HepG2 (cell line): Measurements from ENCODE around the gene AGPAT2. TPM values are rescaled to one million over a fixed set of nuclear protein-coding genes. Genes with fewer than 3 reads are reported as not detected.

Source experiments
- GATA4 ChIP-seq: sonication (generic); IDR thresholded peaks from 2 replicates; pipeline ENCODE4 v1.6.1; 2016; ENCODE audit warnings: antibody characterized with exemption, low read depth, borderline replicate concordance
- GFI1 ChIP-seq: sonication (generic); formaldehyde crosslinking; IDR thresholded peaks from 2 replicates; pipeline ENCODE4 v1.5.0; 2020; ENCODE audit warnings: missing genetic modification reagents, mild to moderate bottlenecking, borderline replicate concordance
- IKZF5 ChIP-seq: IDR thresholded peaks from 2 replicates; pipeline ENCODE4 v1.6.1; 2018; ENCODE audit warnings: missing genetic modification reagents, mild to moderate bottlenecking, missing compliant biosample characterization
- MEIS2 ChIP-seq: sonication (generic); formaldehyde crosslinking; IDR thresholded peaks from 2 replicates; pipeline ENCODE4 v1.9.0; 2021; ENCODE audit warnings: mild to moderate bottlenecking, missing genetic modification reagents
- NR2F2 ChIP-seq: IDR thresholded peaks from 2 replicates; pipeline ENCODE4 v1.6.1; 2012; ENCODE audit warnings: low read depth, inconsistent platforms, borderline replicate concordance
- PHF8 ChIP-seq: sonication (generic); formaldehyde crosslinking; IDR thresholded peaks from 2 replicates; pipeline ENCODE4 v1.5.0; 2020; ENCODE audit warnings: missing genetic modification reagents
- POLR2AphosphoS2 ChIP-seq: IDR thresholded peaks from 2 replicates; pipeline ENCODE4 v1.6.1; 2011; ENCODE audit warnings: low read depth, low read length, improper control_type of control experiment
- SALL1 ChIP-seq: sonication (generic); formaldehyde crosslinking; IDR thresholded peaks from 2 replicates; pipeline ENCODE4 v1.8.0; 2022; ENCODE audit warnings: mild to moderate bottlenecking, missing genetic modification reagents
- SPEN ChIP-seq: sonication (generic); formaldehyde crosslinking; IDR thresholded peaks from 2 replicates; pipeline ENCODE4 v1.5.1; 2020; ENCODE audit warnings: low read depth, mild to moderate bottlenecking, missing genetic modification reagents
- ZFP82 ChIP-seq: sonication (generic); formaldehyde crosslinking; IDR thresholded peaks from 2 replicates; pipeline ENCODE4 v1.5.1; 2020; ENCODE audit warnings: mild to moderate bottlenecking, missing genetic modification reagents, borderline replicate concordance
- ZNF296 ChIP-seq: sonication (generic); formaldehyde crosslinking; conservative IDR thresholded peaks from 2 replicates; pipeline ENCODE4 v1.5.0; 2020; ENCODE audit warnings: mild to moderate bottlenecking, missing genetic modification reagents
- ZNF446 ChIP-seq: sonication (generic); formaldehyde crosslinking; IDR thresholded peaks from 2 replicates; pipeline ENCODE4 v1.5.0; 2020; ENCODE audit warnings: mild to moderate bottlenecking, missing genetic modification reagents
- polyA plus RNA-seq, 8 experiments: library from polyadenylated mRNA; depleted of rRNA in 3 of 8; stranded (reverse) in 7 of 8; unstranded in 1 of 8; fragments of >200 nt; fragmentation: Illumina TruSeq in 4 of 8; extraction: Trizol in 4 of 8; gene quantifications; 2 replicates each; pipeline versions ENCODE4 v1.2.1 to v1.2.3, GENCODE V29; 2011 to 2016; ENCODE audit warnings: low read depth in 4 of 8, missing spikeins in 1 of 8, mixed read lengths in 1 of 8; ENCODE audit not compliant: insufficient read depth in 1 of 8
- total RNA-seq, 5 experiments: library from RNA; depleted of rRNA; stranded (reverse); fragments of >200 nt; fragmentation: Illumina TruSeq; extraction: Trizol; gene quantifications; 2 replicates each; pipeline ENCODE4 v1.2.3, GENCODE V29; 2016; ENCODE audit warnings: low read depth in 1 of 5
- TF ChIP-seq, protein P1 (sequence below): sonication (generic); formaldehyde crosslinking; IDR thresholded peaks from 2 replicates; pipeline ENCODE4 v1.4.0; 2020; ENCODE audit warnings: missing genetic modification reagents
- TF ChIP-seq, protein P2 (sequence below), 2 experiments: fragments of 450-650 bp in 1 of 2; sonication (generic) in 1 of 2; formaldehyde crosslinking in 1 of 2; IDR thresholded peaks; 2 replicates each; pipeline versions ENCODE4 v1.6.1 to v1.8.0; 2016 to 2022; ENCODE audit warnings: antibody characterized with exemption in 1 of 2, mild to moderate bottlenecking in 1 of 2, missing genetic modification reagents in 1 of 2

AGPAT2 gene
- total and polyA plus RNA-seq, 2 of the 13 experiments (the other 11 are each of a cell fraction or from before 2014, with no cell fraction given) = 3.9 to 25.8 TPM

DNA sequence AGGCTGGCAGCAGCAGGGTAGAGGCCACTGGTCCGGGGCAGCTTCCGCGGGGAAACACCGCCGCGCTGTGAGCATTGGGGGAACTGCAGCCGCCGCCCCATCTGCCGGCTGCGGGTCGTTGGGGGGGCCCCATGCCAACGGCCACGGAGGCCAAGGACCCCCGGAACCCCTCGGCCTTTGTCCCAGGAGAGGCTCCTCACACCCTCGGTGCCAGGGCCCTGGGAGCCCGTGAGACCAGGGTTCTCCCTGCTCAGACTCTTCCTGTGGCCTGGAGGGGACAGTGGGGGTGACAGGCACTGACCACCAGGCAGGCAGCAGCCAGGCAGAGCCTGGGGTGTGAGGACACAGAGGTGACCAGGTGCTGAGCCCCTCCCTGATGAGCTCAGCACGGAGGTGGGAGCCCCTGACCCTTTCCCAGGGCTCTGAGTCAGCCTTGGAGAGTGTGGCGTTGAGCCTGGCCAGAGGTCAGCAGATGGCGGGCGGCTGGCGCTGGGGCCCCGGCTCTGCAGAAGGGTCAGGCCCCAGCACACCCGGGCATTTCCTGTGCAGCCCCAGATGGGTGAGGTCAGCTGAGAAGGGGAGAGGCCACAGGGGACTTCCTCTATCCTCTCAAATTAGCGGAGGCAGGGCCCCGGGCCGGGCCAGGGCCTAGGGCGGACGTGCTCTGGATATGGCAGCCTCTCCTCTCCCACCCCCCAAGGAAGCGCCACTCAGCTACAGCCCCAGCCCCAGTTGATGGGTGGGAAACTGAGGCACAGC lies 42.5 kb downstream of the AGPAT2 start (continued):
- TF ChIP-seq, protein P1, sequence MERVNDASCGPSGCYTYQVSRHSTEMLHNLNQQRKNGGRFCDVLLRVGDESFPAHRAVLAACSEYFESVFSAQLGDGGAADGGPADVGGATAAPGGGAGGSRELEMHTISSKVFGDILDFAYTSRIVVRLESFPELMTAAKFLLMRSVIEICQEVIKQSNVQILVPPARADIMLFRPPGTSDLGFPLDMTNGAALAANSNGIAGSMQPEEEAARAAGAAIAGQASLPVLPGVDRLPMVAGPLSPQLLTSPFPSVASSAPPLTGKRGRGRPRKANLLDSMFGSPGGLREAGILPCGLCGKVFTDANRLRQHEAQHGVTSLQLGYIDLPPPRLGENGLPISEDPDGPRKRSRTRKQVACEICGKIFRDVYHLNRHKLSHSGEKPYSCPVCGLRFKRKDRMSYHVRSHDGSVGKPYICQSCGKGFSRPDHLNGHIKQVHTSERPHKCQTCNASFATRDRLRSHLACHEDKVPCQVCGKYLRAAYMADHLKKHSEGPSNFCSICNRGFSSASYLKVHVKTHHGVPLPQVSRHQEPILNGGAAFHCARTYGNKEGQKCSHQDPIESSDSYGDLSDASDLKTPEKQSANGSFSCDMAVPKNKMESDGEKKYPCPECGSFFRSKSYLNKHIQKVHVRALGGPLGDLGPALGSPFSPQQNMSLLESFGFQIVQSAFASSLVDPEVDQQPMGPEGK (CRISPR knock-in tag) = peak; percentile 81
- TF ChIP-seq PHF8 (CRISPR knock-in tag) = peak; percentile 35; the same call in 1 of the 2 replicates
- TF ChIP-seq ZNF446 (CRISPR knock-in tag) = 0 out of 2 replicates have a peak, but pooled peaks have one; percentile 40
- peak; percentile 31; the same call in 1 of the 2 replicates for TF ChIP-seq GFI1 (CRISPR knock-in tag)
- no peak for TF ChIP-seq MEIS2
- TF ChIP-seq SPEN = peak; percentile 60; the same call in 1 of the 2 replicates
- TF ChIP-seq NR2F2 = peak; percentile 64; the same call in 1 of the 2 replicates
- peak; percentile 43; the same call in 1 of the 2 replicates for TF ChIP-seq IKZF5 (CRISPR knock-in tag)
- TF ChIP-seq, protein P2, sequence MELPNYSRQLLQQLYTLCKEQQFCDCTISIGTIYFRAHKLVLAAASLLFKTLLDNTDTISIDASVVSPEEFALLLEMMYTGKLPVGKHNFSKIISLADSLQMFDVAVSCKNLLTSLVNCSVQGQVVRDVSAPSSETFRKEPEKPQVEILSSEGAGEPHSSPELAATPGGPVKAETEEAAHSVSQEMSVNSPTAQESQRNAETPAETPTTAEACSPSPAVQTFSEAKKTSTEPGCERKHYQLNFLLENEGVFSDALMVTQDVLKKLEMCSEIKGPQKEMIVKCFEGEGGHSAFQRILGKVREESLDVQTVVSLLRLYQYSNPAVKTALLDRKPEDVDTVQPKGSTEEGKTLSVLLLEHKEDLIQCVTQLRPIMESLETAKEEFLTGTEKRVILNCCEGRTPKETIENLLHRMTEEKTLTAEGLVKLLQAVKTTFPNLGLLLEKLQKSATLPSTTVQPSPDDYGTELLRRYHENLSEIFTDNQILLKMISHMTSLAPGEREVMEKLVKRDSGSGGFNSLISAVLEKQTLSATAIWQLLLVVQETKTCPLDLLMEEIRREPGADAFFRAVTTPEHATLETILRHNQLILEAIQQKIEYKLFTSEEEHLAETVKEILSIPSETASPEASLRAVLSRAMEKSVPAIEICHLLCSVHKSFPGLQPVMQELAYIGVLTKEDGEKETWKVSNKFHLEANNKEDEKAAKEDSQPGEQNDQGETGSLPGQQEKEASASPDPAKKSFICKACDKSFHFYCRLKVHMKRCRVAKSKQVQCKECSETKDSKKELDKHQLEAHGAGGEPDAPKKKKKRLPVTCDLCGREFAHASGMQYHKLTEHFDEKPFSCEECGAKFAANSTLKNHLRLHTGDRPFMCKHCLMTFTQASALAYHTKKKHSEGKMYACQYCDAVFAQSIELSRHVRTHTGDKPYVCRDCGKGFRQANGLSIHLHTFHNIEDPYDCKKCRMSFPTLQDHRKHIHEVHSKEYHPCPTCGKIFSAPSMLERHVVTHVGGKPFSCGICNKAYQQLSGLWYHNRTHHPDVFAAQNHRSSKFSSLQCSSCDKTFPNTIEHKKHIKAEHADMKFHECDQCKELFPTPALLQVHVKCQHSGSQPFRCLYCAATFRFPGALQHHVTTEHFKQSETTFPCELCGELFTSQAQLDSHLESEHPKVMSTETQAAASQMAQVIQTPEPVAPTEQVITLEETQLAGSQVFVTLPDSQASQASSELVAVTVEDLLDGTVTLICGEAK (IDR thresholded peaks at IDR 0.05) = no peak
- TF ChIP-seq, protein P2 (CRISPR knock-in tag; IDR thresholded peaks at IDR 0.05) = peak; percentile 71; the same call in 1 of the 2 replicates
- TF ChIP-seq ZNF296 (CRISPR knock-in tag) = no peak
- TF ChIP-seq POLR2AphosphoS2 = no peak
- 0 out of 2 replicates have a peak, but pooled peaks have one; percentile 21 for TF ChIP-seq GATA4
- TF ChIP-seq ZFP82 = 0 out of 2 replicates have a peak, but pooled peaks have one; percentile 52
- TF ChIP-seq SALL1 = no peak; the same call in 1 of the 2 replicates
